ENCODE results near the gene TMEM132D. TPM values are rescaled to one million over a fixed set of nuclear protein-coding genes. Genes with fewer than 3 reads are reported as not detected.

TMEM132D gene
- total RNA-seq, 1 experiment from 2014 or later, result 0.05 TPM

DNA sequence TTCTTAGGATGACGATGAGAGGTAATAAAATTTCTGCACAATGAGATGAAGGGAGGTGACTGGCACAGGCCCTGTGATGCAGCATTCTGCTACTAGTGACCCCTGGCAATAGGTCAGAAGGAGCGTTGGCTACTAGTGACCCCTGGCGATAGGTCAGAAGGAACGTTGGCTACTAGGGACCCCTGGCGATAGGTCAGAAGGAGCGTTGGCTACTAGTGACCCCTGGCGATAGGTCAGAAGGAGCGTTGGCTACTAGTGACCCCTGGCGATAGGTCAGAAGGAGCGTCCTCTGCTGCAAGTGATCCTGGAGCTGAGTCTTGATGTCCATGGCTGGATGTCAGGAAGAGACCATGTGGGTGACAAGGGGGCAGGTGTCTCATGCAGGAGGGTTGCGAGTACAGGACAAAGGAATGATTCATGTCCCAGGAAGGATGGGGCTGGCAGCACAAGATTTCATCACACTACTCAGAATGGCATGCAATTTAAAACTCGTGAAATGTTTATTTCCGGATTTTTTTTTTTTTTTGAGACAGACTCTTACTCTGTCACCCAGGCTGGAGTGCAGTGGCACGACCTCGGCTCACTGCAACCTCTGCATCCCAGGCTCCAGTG, 365.0 kb downstream of the TMEM132D start:
- DNase-seq (ENCODE audit: low read depth), result peak; percentile 5

DNA sequence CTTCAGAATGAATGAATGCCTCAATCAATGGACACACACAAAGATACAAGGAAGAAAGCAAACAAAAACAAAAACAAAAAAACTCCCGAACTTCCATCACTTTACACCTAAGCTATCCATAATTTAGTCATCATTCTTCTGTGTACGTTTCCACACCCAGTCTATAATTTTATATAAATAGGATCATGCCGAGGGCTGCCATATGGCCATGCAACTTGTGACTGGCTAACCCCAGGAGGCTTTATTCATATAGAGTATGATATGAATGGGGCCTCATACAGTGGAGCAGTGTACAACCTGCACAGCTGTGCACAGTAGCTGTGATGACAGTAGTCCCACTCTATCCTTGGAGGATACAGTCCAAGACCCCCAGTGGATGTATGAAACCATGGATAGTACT, 365.7 kb downstream of the TMEM132D start:
- DNase-seq (ENCODE audit: low read depth), result no peak

DNA sequence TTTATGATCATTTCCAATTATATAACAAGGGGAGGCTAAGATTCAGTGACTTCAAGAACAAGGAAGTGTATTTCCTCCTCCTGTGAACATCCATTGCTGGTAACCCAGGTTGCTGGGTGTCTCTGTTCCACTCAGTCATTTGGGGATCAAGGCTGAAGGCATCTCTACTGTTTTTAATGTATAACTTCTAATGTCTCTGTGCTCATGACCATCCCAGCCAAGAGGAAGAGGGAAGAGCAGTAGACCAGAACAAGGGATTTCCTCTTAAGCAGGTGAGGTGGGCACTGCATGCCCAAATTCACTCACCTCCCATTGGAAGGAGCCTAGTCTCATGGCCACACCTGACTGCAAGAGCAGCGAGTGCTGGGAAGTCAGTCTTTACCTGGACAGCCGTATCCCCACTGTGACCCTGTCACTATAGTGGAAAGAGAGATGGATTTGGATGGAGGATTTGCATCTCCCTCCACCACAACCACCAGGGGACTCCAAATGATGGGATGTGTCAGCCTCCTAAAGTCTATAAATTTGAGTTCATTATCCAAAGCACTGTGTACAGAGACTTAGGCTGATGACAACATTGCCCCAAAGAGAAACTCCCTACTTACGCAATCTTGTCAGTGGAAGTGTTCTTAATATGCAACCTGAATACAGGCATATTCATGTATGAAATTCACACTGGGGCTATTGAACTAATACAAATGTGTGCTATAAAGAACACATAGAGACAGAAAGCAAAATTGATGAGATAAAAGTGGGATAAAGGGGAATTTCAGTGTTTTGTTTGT, 368.7 kb downstream of the TMEM132D start:
- DNase-seq (ENCODE audit: low read depth), result no peak

DNA sequence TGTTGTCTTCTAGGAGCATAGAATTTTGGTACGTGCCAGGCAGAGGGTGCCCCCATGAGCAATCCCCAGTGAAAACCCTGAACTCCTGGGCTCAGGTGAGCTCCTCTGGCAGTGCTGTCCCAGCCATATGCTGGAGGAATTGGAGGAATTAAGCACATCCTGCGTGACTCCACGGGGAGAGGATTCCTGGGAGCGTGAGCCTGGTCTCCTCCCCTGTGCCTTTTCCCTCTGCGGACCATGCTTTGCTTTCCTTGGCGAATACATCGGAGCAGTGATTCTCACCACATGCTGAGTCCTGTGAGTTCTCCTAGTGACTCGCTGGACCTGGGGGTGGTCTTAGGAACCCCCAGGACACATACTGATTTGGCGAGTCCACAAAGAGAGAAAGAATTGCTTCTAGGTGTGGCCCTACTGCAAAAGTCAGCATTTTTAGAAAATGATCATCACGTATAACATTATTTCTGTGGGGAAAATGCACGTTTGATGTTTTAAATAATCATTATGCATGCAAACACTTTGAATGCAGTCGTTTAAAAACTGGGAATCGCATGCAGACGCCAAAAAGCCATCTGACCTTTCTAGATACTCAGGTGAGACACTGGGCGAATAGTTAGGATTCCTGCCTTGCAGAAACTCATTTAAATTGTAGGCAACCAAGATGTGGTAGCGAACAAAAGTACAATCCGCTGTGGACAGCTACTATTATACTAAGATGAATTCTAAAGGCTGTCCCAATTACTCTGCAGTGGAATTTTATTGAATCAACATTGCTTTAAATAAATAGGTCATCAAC, 370.9 kb downstream of the TMEM132D start:
- DNase-seq (ENCODE audit: low read depth), result no peak

DNA sequence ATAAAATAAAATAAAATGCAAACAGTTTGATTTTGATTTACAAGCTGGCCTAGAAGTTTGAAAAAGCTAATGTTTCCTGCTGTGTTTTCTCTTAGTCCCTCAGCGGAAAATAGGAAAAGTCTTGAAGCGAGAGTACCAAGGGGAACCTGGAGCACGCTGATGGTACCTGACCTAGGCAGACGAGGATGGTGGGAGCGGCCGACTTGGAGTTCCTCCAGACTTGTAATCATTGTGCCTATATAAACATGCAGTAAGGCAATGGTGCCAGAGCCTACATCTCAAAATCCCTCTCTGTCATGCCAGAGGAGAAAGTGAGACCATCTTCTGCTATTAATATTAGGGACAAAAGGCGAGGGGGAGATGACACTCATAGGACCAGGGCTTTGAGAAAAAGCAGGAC, 371.7 kb downstream of the TMEM132D start:
- DNase-seq (ENCODE audit: low read depth), result no peak

DNA sequence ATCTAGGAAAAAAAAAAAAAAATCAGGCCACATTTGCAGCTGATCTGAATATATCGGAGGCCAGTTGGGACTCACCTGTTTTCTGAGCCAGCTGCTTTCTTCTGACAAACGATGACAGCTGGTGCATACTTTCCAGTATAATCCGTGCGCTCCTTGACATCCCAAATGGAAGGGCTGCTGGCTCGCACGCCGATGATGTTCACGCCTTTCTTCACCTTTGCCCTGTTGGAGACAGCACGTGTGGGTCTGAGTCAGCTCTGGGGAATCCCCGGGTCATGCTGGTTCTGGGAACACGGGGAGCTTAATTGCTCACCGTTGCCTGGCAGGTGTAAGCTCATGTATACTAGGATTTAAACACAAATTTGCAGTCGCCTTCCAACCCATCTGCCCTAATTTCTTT, 372.8 kb downstream of the TMEM132D start:
- DNase-seq (ENCODE audit: low read depth), result no peak

DNA sequence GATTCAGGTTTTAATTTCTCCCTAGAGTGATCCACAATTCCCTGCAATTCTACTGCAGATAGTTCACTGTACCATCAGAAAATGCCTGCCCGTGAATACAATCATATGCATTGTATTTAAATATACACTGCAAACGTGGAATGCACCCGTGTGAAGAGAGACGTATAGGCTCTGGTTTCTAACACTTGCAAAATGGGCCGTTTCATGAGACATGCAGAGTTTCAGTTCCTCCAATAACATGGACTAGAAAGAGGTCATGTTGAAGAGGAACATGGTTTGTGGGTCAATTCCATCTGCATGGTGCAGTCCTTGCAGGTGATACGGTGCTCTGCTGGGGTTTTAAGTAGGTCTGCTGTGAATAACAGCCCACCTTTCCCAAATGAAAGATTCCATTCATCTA, 373.3 kb downstream of the TMEM132D start:
- DNase-seq (ENCODE audit: low read depth), result no peak

DNA sequence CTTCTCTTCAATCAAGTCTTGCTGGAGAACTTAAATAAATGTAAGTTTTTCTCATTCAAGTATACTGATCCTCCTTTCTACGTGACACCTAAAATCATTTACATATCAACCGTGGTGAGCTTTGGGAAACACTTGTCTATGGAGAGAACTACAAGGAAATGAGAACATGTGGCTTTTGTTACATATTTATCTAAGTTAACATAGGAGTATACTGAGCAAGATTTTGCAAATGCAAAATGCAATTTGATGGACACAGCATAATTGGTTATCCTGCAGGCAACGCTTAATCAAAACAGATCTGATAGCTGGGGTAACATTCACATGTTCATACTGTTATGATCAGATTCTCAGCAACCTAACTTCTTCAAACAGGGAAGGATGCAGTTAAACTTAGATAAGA, 376.3 kb downstream of the TMEM132D start:
- no peak for DNase-seq (ENCODE audit: low read depth)

DNA sequence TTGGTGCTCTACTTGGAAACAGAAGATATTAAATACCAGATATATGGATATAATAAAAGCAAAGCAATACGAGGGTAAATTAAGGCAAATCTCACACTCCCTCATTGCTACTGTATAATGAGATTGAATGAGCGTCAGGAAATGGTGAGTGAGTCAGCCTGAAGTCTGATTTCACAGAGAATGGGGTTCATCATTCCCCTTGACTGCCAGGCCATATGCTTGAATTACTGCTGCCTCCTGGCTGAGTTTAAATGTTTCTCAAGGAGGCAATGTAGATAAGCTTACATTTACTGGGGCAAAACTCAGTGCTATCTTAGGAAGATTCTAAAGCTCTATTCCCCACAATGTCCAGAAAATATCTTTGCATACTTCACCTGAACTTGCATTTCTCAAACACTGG, 380.2 kb downstream of the TMEM132D start:
- DNase-seq (ENCODE audit: low read depth), result no peak

DNA sequence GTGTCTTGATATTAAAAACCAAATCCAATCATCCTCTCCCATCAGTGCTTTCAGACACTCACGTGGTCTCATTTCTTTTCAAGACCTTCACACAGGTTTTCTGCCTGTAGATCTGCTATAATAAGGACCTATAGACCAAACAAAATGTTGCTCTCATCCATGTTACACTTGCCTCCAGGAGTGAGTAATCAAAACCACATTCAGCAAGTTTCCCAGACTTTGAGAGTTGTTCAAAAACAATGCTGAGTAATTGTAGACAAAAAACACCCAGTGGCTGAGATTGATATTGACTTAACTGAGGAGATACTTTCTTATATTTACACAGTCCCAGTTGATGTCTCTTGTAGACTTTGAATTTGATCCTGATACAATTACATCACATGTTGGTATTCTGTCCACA, 383.1 kb downstream of the TMEM132D start:
- DNase-seq (ENCODE audit: low read depth), result no peak

DNA sequence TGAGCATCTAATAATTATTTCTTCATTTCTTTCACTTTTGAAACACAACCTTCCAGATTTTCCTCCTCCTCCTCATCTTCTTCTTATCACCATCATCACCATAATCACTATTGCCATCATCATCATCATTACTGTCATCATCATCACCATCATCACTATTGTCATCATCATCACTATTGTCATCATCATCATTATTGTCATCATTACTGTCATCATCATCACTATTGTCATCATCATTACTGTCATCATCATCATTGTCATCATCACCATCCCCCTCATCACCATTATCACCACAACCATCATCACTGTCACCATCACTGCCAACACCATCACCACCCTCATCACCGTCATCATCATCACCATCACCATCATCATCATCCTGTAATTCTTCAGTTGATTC, 400.0 kb downstream of the TMEM132D start:
- DNase-seq (ENCODE audit: low read depth), result no peak

DNA sequence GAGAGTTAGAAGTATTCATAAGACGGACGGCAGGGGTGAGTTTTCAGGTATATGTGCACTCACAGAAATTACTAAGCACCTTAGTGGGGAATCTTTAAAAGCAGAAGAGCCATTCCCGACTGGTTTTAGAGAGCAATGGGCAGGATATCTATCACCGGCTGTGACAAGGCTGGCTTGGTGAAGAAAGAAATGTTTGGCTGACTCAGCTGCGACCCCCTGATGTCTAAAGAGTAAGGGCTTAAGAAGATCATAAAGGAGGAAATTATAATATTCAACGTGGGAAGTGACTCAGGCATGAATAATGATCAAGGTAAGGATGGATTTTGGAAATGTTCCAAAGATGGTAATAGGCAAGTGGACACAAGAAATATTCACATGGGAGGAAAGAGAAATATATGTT, 407.6 kb downstream of the TMEM132D start:
- DNase-seq (ENCODE audit: low read depth), result no peak

DNA sequence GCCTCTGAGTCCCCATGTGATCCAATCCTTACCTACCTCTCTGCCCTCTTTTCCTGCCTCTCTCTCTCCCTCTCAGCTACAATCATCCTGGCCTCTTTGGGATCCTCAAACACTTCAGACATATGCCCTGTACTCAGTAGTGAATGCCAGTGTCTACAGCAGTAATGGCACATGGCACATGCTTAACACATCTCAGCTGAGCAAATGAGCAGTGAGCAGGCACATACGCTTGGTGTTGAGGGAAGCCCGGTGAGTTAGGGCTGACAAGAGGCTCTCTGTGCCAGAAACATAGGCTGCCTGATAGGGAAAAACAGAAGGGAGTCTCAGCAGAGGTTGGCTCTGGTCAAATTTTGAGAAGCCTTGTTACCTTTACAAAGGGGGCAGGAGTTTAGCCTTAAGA, 409.1 kb downstream of the TMEM132D start:
- no peak for DNase-seq (ENCODE audit: low read depth)

DNA sequence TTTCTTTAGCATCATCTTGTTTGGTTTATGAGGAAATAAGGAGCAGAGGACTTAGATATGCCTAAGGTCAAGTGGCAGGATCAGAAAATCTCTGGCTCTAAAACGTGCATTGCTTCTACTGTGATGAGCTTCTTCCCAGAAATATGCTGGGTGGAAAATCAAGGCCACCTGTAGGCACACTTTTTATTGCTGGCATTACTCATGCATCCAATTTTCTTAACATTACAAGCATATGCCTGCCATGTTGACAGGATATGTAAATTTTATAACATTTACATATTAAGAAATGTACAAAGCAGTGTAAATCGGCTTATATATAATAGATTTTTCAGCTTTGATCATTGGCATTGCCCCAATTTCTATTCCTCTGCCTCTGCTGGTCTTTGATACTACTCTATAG, 409.6 kb downstream of the TMEM132D start:
- no peak for DNase-seq (ENCODE audit: low read depth)

DNA sequence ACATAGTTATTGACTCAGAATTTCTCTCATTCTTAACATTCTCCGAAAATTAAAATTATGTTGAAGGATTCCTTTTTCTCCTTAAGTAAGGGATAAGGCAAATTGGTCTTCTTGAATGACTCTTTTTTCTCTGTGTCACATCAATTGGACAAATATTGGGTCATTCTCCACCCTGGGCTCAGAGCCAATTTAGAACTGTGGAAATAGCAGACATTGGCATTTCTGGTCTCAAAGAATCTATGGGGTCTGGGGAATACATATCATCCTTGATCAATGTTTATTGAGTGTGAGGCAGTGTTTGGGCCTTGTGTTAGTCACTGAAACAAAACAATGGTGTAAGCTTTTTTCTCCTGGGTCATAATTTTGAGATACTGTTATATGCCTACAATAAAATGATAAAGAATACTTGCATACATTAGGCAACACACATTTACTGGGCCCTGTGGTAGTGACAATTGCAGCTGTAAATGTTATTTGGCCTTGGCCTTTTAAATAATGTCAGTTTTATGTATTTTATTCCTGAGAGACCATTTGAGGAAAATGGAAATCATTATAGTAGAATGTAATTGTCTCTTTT, 414.6 kb downstream of the TMEM132D start:
- DNase-seq (ENCODE audit: low read depth), result no peak

DNA sequence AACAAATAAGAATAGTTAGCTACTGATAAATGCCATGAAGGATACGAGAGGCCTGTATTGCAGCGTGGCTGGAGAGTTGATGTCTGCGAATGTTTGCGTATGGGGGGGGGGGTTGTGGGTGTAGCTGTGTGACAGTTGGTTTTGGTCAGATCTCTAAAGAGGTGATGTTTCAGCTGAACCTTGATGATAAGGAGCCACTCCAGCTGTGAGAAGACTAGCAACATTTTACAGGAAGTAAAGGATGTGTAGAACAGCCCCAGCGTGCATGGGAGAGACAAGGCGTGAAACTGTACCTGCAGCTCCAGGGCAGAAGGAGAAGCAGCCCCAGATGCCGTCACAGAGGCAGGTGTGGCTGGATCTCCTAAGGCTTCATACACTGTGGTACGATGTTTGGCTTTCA, 416.9 kb downstream of the TMEM132D start:
- DNase-seq (ENCODE audit: low read depth), result no peak

DNA sequence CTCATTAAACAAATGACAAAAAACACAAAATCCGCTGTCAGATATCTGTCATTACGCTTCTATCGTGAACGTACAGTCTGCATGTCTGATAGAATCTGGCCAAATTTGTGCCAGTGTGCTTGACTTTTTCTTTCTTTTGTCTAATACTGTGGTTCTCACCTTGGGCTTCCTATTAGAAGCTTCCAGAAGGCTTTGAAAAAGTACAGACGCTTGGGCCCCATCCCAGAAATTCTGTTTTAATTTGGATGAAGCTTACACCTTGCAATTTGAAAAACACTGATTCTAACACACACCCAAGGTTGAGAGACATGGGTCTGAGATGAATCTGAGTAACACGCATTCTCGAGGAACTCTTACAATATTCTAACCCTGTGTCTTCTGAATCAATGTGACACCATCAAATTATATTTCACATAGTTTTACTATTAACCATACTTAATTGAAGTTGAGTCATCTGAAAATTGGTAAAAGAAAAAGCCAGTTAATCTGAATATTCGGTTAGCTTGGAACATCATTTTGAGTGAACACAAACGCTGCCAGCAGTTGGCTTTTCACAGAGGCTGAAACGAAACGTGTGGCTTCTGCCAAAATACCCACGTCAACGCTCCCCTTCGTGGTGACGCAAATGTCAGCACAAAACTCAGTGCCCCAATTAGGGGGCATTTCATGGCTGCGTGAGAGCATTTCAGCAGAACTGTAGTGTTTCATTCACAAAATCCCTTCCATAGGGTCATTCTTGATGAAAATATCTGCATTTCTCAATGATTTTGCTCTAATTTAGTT, 420.5 kb downstream of the TMEM132D start:
- no peak for DNase-seq (ENCODE audit: low read depth)

DNA sequence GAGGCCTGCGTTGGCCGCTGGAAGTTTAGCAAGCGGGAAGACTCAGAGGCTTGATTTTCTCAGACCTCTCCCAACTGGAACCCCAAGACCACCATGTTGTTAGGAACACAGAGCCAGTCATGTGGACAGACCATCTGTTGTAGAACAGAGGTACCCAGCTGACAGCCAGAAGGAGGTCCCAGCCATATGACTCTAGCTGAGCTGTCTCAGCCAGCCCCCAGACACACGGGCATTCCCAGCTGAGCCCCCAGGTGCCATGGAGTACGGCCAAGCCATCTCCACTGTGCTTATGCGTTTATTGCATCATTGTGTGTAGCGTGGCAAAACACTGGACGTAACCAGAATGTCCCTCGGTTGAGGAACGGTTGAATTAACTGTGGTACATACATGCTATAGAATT, 421.9 kb downstream of the TMEM132D start:
- DNase-seq (ENCODE audit: low read depth), result no peak

DNA sequence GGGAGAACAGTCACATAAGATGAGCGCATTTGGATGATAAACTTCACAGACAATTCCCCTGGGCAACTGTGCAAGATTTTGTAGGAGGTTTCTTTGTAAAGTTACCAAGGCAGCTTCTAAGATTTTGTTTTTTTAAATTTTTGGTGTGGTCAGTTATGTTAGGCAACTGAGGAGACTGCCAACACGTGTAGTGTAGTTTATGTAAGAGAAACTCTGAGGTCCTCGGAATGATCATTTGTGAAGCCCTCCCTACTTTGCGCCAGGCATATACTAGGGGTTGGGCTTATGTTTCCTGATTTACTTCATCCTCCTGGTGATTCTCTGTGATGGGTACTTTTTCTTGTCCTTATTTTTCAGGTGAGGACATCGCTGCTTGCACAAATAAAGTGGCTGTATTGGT, 433.6 kb downstream of the TMEM132D start:
- DNase-seq (ENCODE audit: low read depth), result no peak

DNA sequence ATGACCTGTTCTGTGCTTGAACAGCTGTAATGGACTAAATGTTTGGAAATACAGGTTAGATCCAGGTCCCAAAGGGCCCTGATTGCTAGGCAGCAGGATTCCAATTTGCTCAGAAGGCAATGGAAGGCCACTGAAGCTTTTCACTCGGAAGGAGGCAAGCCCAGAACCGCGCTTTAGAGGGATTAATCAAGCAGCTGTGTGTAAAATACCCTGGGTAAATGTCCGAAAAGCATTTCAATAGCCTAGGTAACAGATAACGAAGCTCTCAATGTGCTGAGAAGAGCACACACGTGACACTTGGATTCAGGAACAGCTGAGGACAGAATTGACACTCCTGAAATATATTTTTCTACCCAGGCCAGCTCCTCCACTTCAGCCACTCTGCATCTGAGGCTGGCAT, 436.1 kb downstream of the TMEM132D start:
- DNase-seq (ENCODE audit: low read depth), result no peak

DNA sequence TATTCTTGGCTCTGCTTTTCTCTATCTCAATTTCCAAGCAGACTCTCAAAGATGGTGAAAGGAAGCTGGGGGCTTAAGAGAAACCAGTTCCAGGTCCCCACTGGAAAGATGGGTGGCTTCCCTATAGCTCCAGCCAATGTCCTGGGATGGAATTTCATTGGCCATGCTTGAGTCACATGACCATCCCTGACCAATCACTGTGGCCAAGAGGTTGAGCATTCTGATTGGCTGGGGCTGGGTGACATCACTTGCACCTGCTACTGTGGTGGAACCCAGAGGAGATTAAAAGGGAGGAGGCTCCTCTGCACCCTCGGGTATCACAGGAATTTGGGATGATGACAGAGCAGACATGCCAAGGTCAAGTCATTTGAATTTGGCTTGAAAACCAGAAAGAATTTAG, 436.5 kb downstream of the TMEM132D start:
- no peak for DNase-seq (ENCODE audit: low read depth)

DNA sequence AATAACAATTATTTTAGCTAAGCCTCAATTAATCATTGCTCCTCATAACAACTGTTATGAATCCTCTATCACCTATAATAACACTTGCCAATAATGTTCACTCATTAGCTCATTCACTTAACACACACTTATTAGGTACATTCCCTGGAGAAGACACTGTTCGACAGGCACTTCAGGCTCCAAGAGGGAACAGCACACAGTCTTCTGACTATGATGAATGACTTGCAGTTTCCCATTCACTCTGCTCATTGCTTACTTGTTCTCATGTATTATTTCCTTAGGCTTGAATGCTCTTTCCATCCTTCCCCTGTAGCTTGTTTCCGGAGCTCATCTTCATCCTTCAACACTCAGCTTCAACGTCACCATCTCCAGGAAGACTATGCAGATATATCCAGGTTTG, 437.3 kb downstream of the TMEM132D start:
- no peak for DNase-seq (ENCODE audit: low read depth)

All from M059J (cell line).